ENCODE measurements around the gene C1orf115. TPM values are rescaled to one million over a fixed set of nuclear protein-coding genes. Genes with fewer than 3 reads are reported as not detected.

C1orf115 gene
- total and polyA plus RNA-seq, 2 of the 4 experiments (the other 2 are of a cell fraction) = 0.07 to 0.18 TPM

GRCh38 chr1:220694866-220695382, 4.8 kb downstream of the C1orf115 start (continued):
- TF ChIP-seq CHD1 (IDR thresholded peaks at IDR 0.05; ENCODE audit: low read depth, low read length) = no peak
- no peak for TF ChIP-seq MAFK (IDR thresholded peaks at IDR 0.05; ENCODE audit: low read depth, low read length)
- TF ChIP-seq SMC3 (IDR thresholded peaks at IDR 0.05; ENCODE audit: low read depth, low read length) = no peak

GRCh38 chr1:220695426-220695825, 5.3 kb downstream of the C1orf115 start:
- H3K4ac ChIP-seq (ENCODE audit: low read depth, low read length) = no peak overlapping the region
- no peak overlapping the region for H2BK5ac ChIP-seq (ENCODE audit: low read depth, low read length, poor library complexity, severe bottlenecking)
- no peak overlapping the region for H3K4me3 ChIP-seq (ENCODE audit: insufficient read depth, low read depth, low read length)
- no peak overlapping the region for H3K56ac ChIP-seq (ENCODE audit: extremely low read depth, insufficient read depth, low read length)
- no peak overlapping the region for H2AK5ac ChIP-seq (ENCODE audit: low read depth, low read length)
- H3K9me1 ChIP-seq (ENCODE audit: insufficient read depth, low read length) = no peaks in the 10 kb centered on the region; the same call in 1 of the 2 replicates
- H3K9ac ChIP-seq (ENCODE audit: low read depth, low read length) = no peak overlapping the region
- no peak overlapping the region for H2BK15ac ChIP-seq (ENCODE audit: low read depth, low read length)
- CTCF ChIA-PET = no interaction called here
- H3K36me3 ChIP-seq (ENCODE audit: control insufficient read depth, insufficient read depth, low read length) = no peaks in the 10 kb centered on the region
- H4K20me1 ChIP-seq (ENCODE audit: insufficient read depth, low read length) = no peaks in the 10 kb centered on the region
- H3K79me1 ChIP-seq (ENCODE audit: low read depth in 1 of 2, low read length in 2 of 2) = no peaks in the 10 kb centered on the region
- H2BK20ac ChIP-seq (ENCODE audit: low read depth, low read length) = no peak overlapping the region
- H3K18ac ChIP-seq (ENCODE audit: low read depth, low read length) = no peak overlapping the region
- no peak for ATAC-seq (ENCODE audit: low read depth)
- H3K4me1 ChIP-seq (ENCODE audit: control insufficient read depth, insufficient read depth, low read length) = no peaks in the 10 kb centered on the region
- in situ Hi-C loops (cut with MboI; ENCODE audit: low sequenced_read_pairs) = no loop called here
- H3K4me2 ChIP-seq (ENCODE audit: low read depth, low read length) = no peak overlapping the region
- no TSS peak for BruUV-seq (replicated peaks)
- POLR2A ChIA-PET (ENCODE audit: unreplicated experiment) = no interaction called here
- no peak overlapping the region for H2BK120ac ChIP-seq (ENCODE audit: low read depth, low read length)
- no peaks in the 10 kb centered on the region for H3K9me3 ChIP-seq (ENCODE audit: control insufficient read depth, insufficient read depth, low read length)
- no peak overlapping the region for H2AFZ ChIP-seq (replicated peaks; ENCODE audit: low read length, poor library complexity)
- dilution Hi-C loops (cut with HindIII; ENCODE audit: low sequenced_read_pairs, unreplicated experiment) = no loop called here
- peaks cover 31% of the 10 kb centered on the region for H3K27me3 ChIP-seq (ENCODE audit: control insufficient read depth, insufficient read depth, low read length)
- no peak for DNase-seq
- H2AK9ac ChIP-seq (replicated peaks; ENCODE audit: low read depth, low read length, poor library complexity) = no peak overlapping the region
- H3K14ac ChIP-seq (replicated peaks; ENCODE audit: low read depth, low read length) = no peak overlapping the region
- H3K23ac ChIP-seq (ENCODE audit: low read depth, low read length) = no peak overlapping the region
- intact Hi-C loops (cut with micrococcal nuclease) = no loop called here
- no peak overlapping the region for H4K91ac ChIP-seq (ENCODE audit: insufficient read depth, low read depth, low read length)
- no peak for TF ChIP-seq CTCF (conservative IDR thresholded peaks at IDR 0.05; ENCODE audit: low read depth, low read length)
- TF ChIP-seq ELK1 (IDR thresholded peaks at IDR 0.05; ENCODE audit: borderline replicate concordance, low read depth, low read length) = no peak
- TF ChIP-seq SMC3 (IDR thresholded peaks at IDR 0.05; ENCODE audit: low read depth, low read length) = no peak
- no peak for TF ChIP-seq RAD21 (IDR thresholded peaks at IDR 0.05; ENCODE audit: low read length)
- TF ChIP-seq MXI1 (IDR thresholded peaks at IDR 0.05; ENCODE audit: borderline replicate concordance, low read depth, low read length) = no peak
- no peak for TF ChIP-seq RCOR1 (IDR thresholded peaks at IDR 0.05; ENCODE audit: insufficient replicate concordance, low read length)
- TF ChIP-seq NFE2L2 (IDR thresholded peaks at IDR 0.05; ENCODE audit: low read depth, low read length) = no peak
- TF ChIP-seq POLR2A (IDR thresholded peaks at IDR 0.05; ENCODE audit: low read depth, low read length) = no peak
- TF ChIP-seq CHD1 (IDR thresholded peaks at IDR 0.05; ENCODE audit: low read depth, low read length) = no peak
- no peak for TF ChIP-seq RFX5 (IDR thresholded peaks at IDR 0.05; ENCODE audit: low read depth, low read length)
- H3K27ac ChIP-seq (ENCODE audit: insufficient read depth, low read length) = no peak overlapping the region
- no peak overlapping the region for H4K5ac ChIP-seq (ENCODE audit: low read depth, low read length)
- no peak overlapping the region for H4K8ac ChIP-seq (ENCODE audit: low read depth in 2 of 2, low read length in 2 of 2)
- WGBS, 2 experiments (ENCODE audit: extremely low coverage in 2 of 2, insufficient read length in 1 of 2) = 78% methylated on average over 3 of the region's 4 CpGs; no CpG with 5 or more reads in 1 of the 2 experiments
